H1 (cell line): ENCODE data around the gene C1orf21. TPM values are rescaled to one million over a fixed set of nuclear protein-coding genes. Genes with fewer than 3 reads are reported as not detected.

Experiments used
- CTCF ChIA-PET: fragments of 300-600 bp; sonication (Branson Sonifier 250); formaldehyde crosslinking; loops from one replicate; lab custom pipeline; 2021; ENCODE audit not compliant: partially characterized antibody; lab: Charles Lee
- POLR2A ChIA-PET: fragments of 300-600 bp; sonication (Branson Sonifier 250); formaldehyde crosslinking; loops from one replicate; lab custom pipeline; 2021; ENCODE audit warnings: inconsistent platforms; ENCODE audit not compliant: partially characterized antibody; lab: Charles Lee
- DNase-seq, 2 experiments: peaks; one replicate each; pipeline versions ENCODE4 v3.0.0 to v3.0.0-alpha.2; 2010 to 2022; ENCODE audit warnings: low spot score in 2 of 2, low read depth in 1 of 2, mixed read lengths in 1 of 2
- FAIRE-seq: peaks from 2 replicates; lab custom pipeline; 2011; peaks lifted over from hg19 to GRCh38; lab: Jason Lieb, UNC
- H2AFZ ChIP-seq: 2 replicates; pipeline ENCODE4 v1.8.1; 2012; ENCODE audit warnings: low read length, inconsistent platforms
- H2AK5ac ChIP-seq: 2 replicates; pipeline ENCODE4 v1.6.1; 2013; ENCODE audit warnings: low read depth, low read length
- H2BK120ac ChIP-seq: replicated peaks from 2 replicates; pipeline ENCODE3; 2013; ENCODE audit warnings: low read depth, low read length, inconsistent platforms
- H2BK12ac ChIP-seq: 2 replicates; pipeline ENCODE4 v1.6.1; 2013; ENCODE audit warnings: low read depth, low read length
- H2BK15ac ChIP-seq: 2 replicates; pipeline ENCODE4 v1.6.1; 2013; ENCODE audit warnings: low read length
- H2BK20ac ChIP-seq: 2 replicates; pipeline ENCODE4 v1.6.1; 2013; ENCODE audit warnings: low read length
- H2BK5ac ChIP-seq: 2 replicates; pipeline ENCODE4 v1.6.1; 2013; ENCODE audit warnings: low read depth, low read length
- H3K14ac ChIP-seq: 2 replicates; pipeline ENCODE4 v1.6.1; 2013; ENCODE audit warnings: inconsistent platforms; ENCODE audit not compliant: insufficient read length
- H3K18ac ChIP-seq: 2 replicates; pipeline ENCODE4 v1.6.1; 2013; ENCODE audit warnings: low read length; ENCODE audit errors: extremely low read depth
- H3K23ac ChIP-seq: 2 replicates; pipeline ENCODE4 v1.6.1; 2013; ENCODE audit warnings: inconsistent platforms; ENCODE audit not compliant: insufficient read length
- H3K23me2 ChIP-seq: 2 replicates; pipeline ENCODE4 v1.6.1; 2013; ENCODE audit warnings: low read depth, low read length
- H3K27ac ChIP-seq: 2 replicates; pipeline ENCODE4 v1.6.1; 2011; ENCODE audit warnings: low read depth, low read length, inconsistent platforms
- H3K27me3 ChIP-seq, 4 experiments: replicated peaks in 1 of 4; 1 replicate in 1 of 4; 2 replicates in 3 of 4; pipeline versions ENCODE4 v1.6.1 to v1.8.1; 2011 to 2013; ENCODE audit warnings: low read length in 3 of 4, mild to moderate bottlenecking in 3 of 4, inconsistent platforms in 2 of 4, mixed read lengths in 2 of 4, moderate library complexity in 1 of 4; ENCODE audit not compliant: control insufficient read depth in 3 of 4, insufficient read depth in 3 of 4; ENCODE audit errors: extremely low read depth in 1 of 4
- H3K36me3 ChIP-seq, 4 experiments: 2 replicates each; pipeline versions ENCODE4 v1.6.1 to v1.8.1; 2011 to 2013; ENCODE audit warnings: mild to moderate bottlenecking in 4 of 4, low read length in 3 of 4, moderate library complexity in 2 of 4, control low read depth in 1 of 4, inconsistent platforms in 1 of 4; ENCODE audit not compliant: insufficient read depth in 4 of 4, control insufficient read depth in 2 of 4
- H3K4ac ChIP-seq: replicated peaks from 2 replicates; pipeline ENCODE3; 2013; ENCODE audit warnings: low read length, low read depth, mixed read lengths, inconsistent platforms; ENCODE audit not compliant: insufficient read length
- H3K4me1 ChIP-seq, 4 experiments: replicated peaks in 1 of 4; 1 replicate in 1 of 4; 2 replicates in 3 of 4; pipeline versions ENCODE4 v1.6.1 to v1.8.1; 2011 to 2013; ENCODE audit warnings: low read length in 3 of 4, inconsistent platforms in 2 of 4, mixed read lengths in 1 of 4; ENCODE audit not compliant: insufficient read depth in 4 of 4, control insufficient read depth in 3 of 4
- H3K4me2 ChIP-seq, 2 experiments: 2 replicates each; pipeline versions ENCODE4 v1.6.1 to v1.8.1; 2011 to 2013; ENCODE audit warnings: low read depth in 2 of 2, low read length in 2 of 2, control low read depth in 1 of 2, inconsistent platforms in 1 of 2, mild to moderate bottlenecking in 1 of 2; ENCODE audit not compliant: insufficient read depth in 1 of 2
- H3K4me3 ChIP-seq, 4 experiments: fragments of 200-600, 300-600 bp in 1 of 4; sonication (generic), shearing (Covaris generic), sonication (Bioruptor Twin) in 1 of 4; 2 replicates each; pipeline versions ENCODE4 v1.5.1 to v1.8.1; 2011 to 2016; ENCODE audit warnings: low read length in 4 of 4, low read depth in 3 of 4, control low read depth in 2 of 4, inconsistent platforms in 2 of 4, mild to moderate bottlenecking in 2 of 4, mixed read lengths in 1 of 4, moderate library complexity in 1 of 4; ENCODE audit not compliant: insufficient read depth in 2 of 4; ENCODE audit errors: extremely low read depth in 1 of 4
- H3K56ac ChIP-seq: replicated peaks from 2 replicates; pipeline ENCODE3; 2013; ENCODE audit warnings: low read depth, mild to moderate bottlenecking, mixed read lengths, low read length, inconsistent platforms; ENCODE audit not compliant: insufficient read length
- H3K79me1 ChIP-seq: 2 replicates; pipeline ENCODE4 v1.6.1; 2013; ENCODE audit warnings: low read depth, low read length, control low read depth
- H3K79me2 ChIP-seq, 2 experiments: 2 replicates each; pipeline versions ENCODE4 v1.6.1 to v1.8.1; 2012 to 2013; ENCODE audit warnings: low read length in 2 of 2, mild to moderate bottlenecking in 2 of 2, inconsistent platforms in 1 of 2; ENCODE audit not compliant: insufficient read depth in 2 of 2, control insufficient read depth in 1 of 2
- H3K9ac ChIP-seq, 4 experiments: replicated peaks in 1 of 4; 1 replicate in 1 of 4; 2 replicates in 3 of 4; pipeline versions ENCODE4 v1.6.1 to v1.8.1; 2011 to 2013; ENCODE audit warnings: low read depth in 3 of 4, low read length in 3 of 4, control low read depth in 2 of 4, mild to moderate bottlenecking in 2 of 4, moderate library complexity in 2 of 4, inconsistent platforms in 1 of 4; ENCODE audit errors: extremely low read depth in 1 of 4
- H3K9me3 ChIP-seq, 2 experiments: 2 replicates each; pipeline versions ENCODE4 v1.6.1 to v1.8.1; 2012 to 2013; ENCODE audit warnings: mild to moderate bottlenecking in 2 of 2, moderate library complexity in 2 of 2, control low read depth in 1 of 2, inconsistent platforms in 1 of 2, low read depth in 1 of 2, low read length in 1 of 2, mixed read lengths in 1 of 2; ENCODE audit not compliant: insufficient read depth in 2 of 2
- H4K20me1 ChIP-seq, 2 experiments: replicated peaks in 1 of 2; 2 replicates each; pipeline versions ENCODE3 to v1.8.1; 2011 to 2013; ENCODE audit warnings: inconsistent platforms in 2 of 2, low read length in 2 of 2, mild to moderate bottlenecking in 1 of 2; ENCODE audit not compliant: insufficient read depth in 2 of 2, control insufficient read depth in 1 of 2
- H4K5ac ChIP-seq: 2 replicates; pipeline ENCODE4 v1.6.1; 2013; ENCODE audit warnings: low read length, low read depth, mixed read lengths, inconsistent platforms; ENCODE audit not compliant: insufficient read length
- H4K8ac ChIP-seq: 2 replicates; pipeline ENCODE4 v1.8.0; 2013; ENCODE audit warnings: mild to moderate bottlenecking, moderate library complexity, low read length, inconsistent platforms; ENCODE audit not compliant: insufficient read depth; ENCODE audit errors: extremely low read depth
- H4K91ac ChIP-seq: replicated peaks from 2 replicates; pipeline ENCODE3; 2013; ENCODE audit warnings: low read length, mixed read lengths, inconsistent platforms; ENCODE audit not compliant: insufficient read length
- BCL11A ChIP-seq, 2 experiments: IDR thresholded peaks; one replicate each; pipeline ENCODE4 v1.6.1; 2011; ENCODE audit warnings: low read depth in 2 of 2, low read length in 2 of 2, mild to moderate bottlenecking in 2 of 2
- HDAC6 ChIP-seq: IDR thresholded peaks from one replicate; pipeline ENCODE4 v1.7.1; 2012; ENCODE audit warnings: low read depth, mild to moderate bottlenecking, inconsistent platforms, low read length, moderate library complexity
- MAFK ChIP-seq: IDR thresholded peaks from 2 replicates; pipeline ENCODE4 v1.6.1; 2012; ENCODE audit warnings: low read depth, mild to moderate bottlenecking, improper control_type of control experiment, low read length
- SIN3A ChIP-seq, 2 experiments: IDR thresholded peaks in 1 of 2; conservative IDR thresholded peaks in 1 of 2; 2 replicates each; pipeline ENCODE4 v1.6.1; 2011 to 2012; ENCODE audit warnings: low read length in 2 of 2, improper control_type of control experiment in 1 of 2, low read depth in 1 of 2, mild to moderate bottlenecking in 1 of 2
- TAF1 ChIP-seq: IDR thresholded peaks from 2 replicates; pipeline ENCODE4 v1.6.1; 2011; ENCODE audit warnings: mild to moderate bottlenecking, low read depth, low read length
- YY1 ChIP-seq: IDR thresholded peaks from 2 replicates; pipeline ENCODE4 v1.6.1; 2011; ENCODE audit warnings: low read depth, mild to moderate bottlenecking, low read length
- WGBS, 2 experiments: shearing (Covaris generic) in 1 of 2; methylation state at CpG; one replicate each; pipeline versions ENCODE4 v1.1.6 to v1.1.7; 2013 to 2015; ENCODE audit warnings: low lambda C conversion rate in 2 of 2, mixed read lengths in 2 of 2, inconsistent platforms in 1 of 2, low coverage in 1 of 2, missing lambda C conversion rate in 1 of 2; ENCODE audit not compliant: insufficient replicate concordance in 2 of 2, insufficient coverage in 1 of 2, insufficient read length in 1 of 2; ENCODE audit errors: extremely low coverage in 1 of 2, missing lambda C conversion rate in 1 of 2; 5-methylcytosine and 5-hydroxymethylcytosine counted together
- polyA plus RNA-seq, 7 experiments: library from polyadenylated mRNA; depleted of rRNA in 3 of 7; stranded (reverse) in 5 of 7; unstranded in 2 of 7; fragments of >200 nt in 5 of 7; fragments of 200-250 nt in 2 of 7; gene quantifications; 1 replicate in 5 of 7; 2 replicates in 1 of 7; 4 replicates in 1 of 7; pipeline versions ENCODE4 v1.2.1 to v1.2.3, GENCODE V29; 2011 to 2013; ENCODE audit warnings: missing spikeins in 2 of 7, mixed read lengths in 2 of 7
- total RNA-seq: library from RNA; stranded (reverse); fragmentation: NEBNext Ultra II Directional; extraction: Animal tissue kit (Norgen Biotek cat#: 25700); gene quantifications from 2 replicates; pipeline ENCODE4 v1.2.1, GENCODE V29; 2021
- TF ChIP-seq, protein P1 (sequence below), 3 experiments: IDR thresholded peaks; 1 replicate in 2 of 3; 2 replicates in 1 of 3; pipeline versions ENCODE4 v1.5.1 to v1.6.1; 2011; ENCODE audit warnings: low read length in 3 of 3, mild to moderate bottlenecking in 3 of 3, inconsistent platforms in 2 of 3, low read depth in 1 of 3, moderate library complexity in 1 of 3; ENCODE audit not compliant: insufficient read depth in 1 of 3; ENCODE audit errors: control extremely low read depth in 1 of 3

The C1orf21 gene
- total and polyA plus RNA-seq, 2 of the 8 experiments (the other 6 are each of a cell fraction or from before 2014, with no cell fraction given): 16.6 to 51.0 TPM

DNA sequence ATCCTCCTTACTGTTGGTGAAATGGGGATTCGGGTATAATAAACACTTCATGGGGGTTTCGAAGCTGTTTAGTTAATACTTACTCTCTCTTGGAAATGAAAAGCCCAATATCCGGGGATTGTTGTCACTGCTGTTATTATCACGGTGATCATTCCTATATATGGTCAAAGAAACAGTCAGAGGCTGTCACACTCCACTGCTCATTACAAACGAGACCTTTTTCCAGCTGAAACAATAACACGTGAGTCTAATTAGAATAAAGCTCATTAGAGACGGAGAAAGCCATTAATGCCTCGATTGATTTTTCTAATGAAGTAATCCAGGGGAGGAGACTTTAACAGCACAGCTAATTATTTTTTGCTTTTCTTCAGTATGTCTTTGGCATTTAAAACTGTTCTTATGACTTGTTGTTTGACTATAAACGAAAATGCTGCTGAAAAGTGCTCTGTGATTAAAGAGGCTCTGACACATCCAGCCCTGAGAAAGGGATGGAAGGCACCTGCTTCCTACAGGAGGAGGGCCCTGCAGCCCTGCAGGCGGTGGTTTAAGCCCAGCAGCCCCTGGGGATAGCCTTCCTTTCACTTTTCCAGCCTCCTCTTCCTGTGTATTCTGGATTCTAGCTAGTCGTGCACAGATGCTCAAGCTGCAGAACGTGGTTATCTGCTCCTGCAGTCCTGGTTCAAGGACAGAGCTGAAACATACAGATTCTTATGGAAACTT lies 224.2 kb downstream of the C1orf21 start:
- Histone ChIP-seq H3K18ac (no peak overlapping the region), H3K36me3 (peaks cover 0 to 3% (median 0%) of the 10 kb centered on the region in 4 experiments; a peak in 1 of 8 replicates), H2BK12ac (no peak overlapping the region), H3K27ac (no peak overlapping the region), H2BK120ac (no peak overlapping the region), H3K27me3 (no peaks in the 10 kb centered on the region), H3K4ac (no peak overlapping the region), H3K4me3 (no peak overlapping the region), H3K79me2 (no peaks in the 10 kb centered on the region), H3K9me3 (no peaks in the 10 kb centered on the region), H3K9ac (no peak overlapping the region), H4K20me1 (no peaks in the 10 kb centered on the region), H3K23me2 (no peaks in the 10 kb centered on the region), H2AK5ac (no peak overlapping the region; the same call in 1 of the 2 replicates), H3K4me2 (no peak overlapping the region), H4K8ac (no peak overlapping the region), H3K79me1 (no peaks in the 10 kb centered on the region), H4K91ac (no peak overlapping the region), H3K23ac (no peak overlapping the region), H3K56ac (no peak overlapping the region), H3K4me1 (0 out of 7 replicates have a peak, but pooled peaks cover 0 to 3% (median 0%) of the 10 kb centered on the region in 4 experiments), H4K5ac (no peak overlapping the region), H2BK5ac (no peak overlapping the region), H2BK20ac (no peak overlapping the region), H3K14ac (no peak overlapping the region), H2AFZ (no peak overlapping the region), H2BK15ac (no peak overlapping the region)
- 87% methylated on average over 12 of the region's 12 CpGs; no CpG with 5 or more reads in 1 of the 2 experiments for WGBS, 2 experiments
- TF ChIP-seq BCL11A (IDR thresholded peaks at IDR 0.05; ENCODE audit: low read depth in 2 of 2, low read length in 2 of 2) (no peak), YY1 (no peak), SIN3A (conservative IDR thresholded peaks at IDR 0.05 in 1 of 2, IDR thresholded peaks at IDR 0.05 in 1 of 2; ENCODE audit: low read depth in 1 of 2, low read length in 2 of 2) (no peak), HDAC6 (no peak), MAFK (no peak), TAF1 (no peak)
- TF ChIP-seq, protein P1, sequence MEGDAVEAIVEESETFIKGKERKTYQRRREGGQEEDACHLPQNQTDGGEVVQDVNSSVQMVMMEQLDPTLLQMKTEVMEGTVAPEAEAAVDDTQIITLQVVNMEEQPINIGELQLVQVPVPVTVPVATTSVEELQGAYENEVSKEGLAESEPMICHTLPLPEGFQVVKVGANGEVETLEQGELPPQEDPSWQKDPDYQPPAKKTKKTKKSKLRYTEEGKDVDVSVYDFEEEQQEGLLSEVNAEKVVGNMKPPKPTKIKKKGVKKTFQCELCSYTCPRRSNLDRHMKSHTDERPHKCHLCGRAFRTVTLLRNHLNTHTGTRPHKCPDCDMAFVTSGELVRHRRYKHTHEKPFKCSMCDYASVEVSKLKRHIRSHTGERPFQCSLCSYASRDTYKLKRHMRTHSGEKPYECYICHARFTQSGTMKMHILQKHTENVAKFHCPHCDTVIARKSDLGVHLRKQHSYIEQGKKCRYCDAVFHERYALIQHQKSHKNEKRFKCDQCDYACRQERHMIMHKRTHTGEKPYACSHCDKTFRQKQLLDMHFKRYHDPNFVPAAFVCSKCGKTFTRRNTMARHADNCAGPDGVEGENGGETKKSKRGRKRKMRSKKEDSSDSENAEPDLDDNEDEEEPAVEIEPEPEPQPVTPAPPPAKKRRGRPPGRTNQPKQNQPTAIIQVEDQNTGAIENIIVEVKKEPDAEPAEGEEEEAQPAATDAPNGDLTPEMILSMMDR (IDR thresholded peaks at IDR 0.05; ENCODE audit: control extremely low read depth in 1 of 3, insufficient read depth in 1 of 3, low read depth in 1 of 3, low read length in 3 of 3): no peak
- CTCF ChIA-PET: interaction anchor here (0.6 to 1.8 kb wide), 7 partner anchors 11 to 920 kb away, joined by 3 to 7 read pairs (median 3); no protein-coding TSS in a partner anchor
- POLR2A ChIA-PET: no interaction called here
- FAIRE-seq (no peak), DNase-seq (no peak)
